GM18499 (cell line): ENCODE data around the gene TSHZ2.
"Not testable (repeated sequence)": the region's sequence is repeated elsewhere in the genome, so short reads cannot be mapped to it uniquely, and the experiment has no call there.

Experiments used
- ATAC-seq: cut with Tn5 transposase; IDR thresholded peaks from one replicate; pipeline ENCODE4 v1.9.1; 2021; ENCODE audit warnings: moderate number of reproducible peaks; ENCODE audit not compliant: insufficient read depth, unreplicated experiment

Gene TSHZ2

DNA sequence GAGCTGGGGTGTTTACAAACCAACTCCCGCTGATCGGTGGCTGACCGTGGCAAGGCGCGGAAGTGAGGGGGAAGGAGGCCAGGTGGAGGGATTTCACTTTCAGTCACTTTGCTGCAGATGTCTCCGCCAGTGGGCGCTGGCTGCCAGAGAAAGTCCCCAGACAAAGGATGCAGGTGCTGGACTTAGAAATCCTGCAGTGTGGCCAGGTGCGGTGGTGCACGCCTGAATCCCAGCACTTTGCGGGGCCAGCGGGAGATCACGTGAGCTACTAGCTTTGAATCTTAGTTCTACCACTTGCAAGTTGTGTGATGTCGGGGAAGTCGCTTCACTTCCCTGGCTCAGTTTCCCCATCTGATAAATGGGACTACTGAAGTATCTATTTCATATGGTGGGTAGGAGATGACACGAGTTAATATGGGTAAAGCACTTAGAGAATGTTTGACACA is 441.1 kb downstream of the TSHZ2 start:
- ATAC-seq, result peak; percentile 83

DNA sequence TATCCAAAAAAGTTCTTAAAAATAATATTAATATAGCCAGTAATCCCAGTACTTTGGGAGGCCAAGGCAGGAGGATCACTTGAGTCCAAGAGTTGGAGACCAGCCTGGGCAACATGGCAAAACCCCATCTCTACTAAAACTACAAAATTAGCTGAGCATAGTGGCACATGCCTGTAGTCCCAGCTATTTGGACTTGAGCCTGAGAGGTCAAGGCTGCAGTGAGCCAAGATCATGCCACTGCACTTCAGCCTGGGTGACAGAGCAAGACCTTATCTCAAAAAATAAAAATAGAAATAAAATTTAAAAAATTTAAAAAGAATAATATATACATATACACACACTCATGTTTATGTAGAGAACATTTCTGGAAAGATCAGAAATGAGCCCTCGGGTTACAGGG is 441.7 kb downstream of the TSHZ2 start:
- ATAC-seq, result not testable (repeated sequence)

DNA sequence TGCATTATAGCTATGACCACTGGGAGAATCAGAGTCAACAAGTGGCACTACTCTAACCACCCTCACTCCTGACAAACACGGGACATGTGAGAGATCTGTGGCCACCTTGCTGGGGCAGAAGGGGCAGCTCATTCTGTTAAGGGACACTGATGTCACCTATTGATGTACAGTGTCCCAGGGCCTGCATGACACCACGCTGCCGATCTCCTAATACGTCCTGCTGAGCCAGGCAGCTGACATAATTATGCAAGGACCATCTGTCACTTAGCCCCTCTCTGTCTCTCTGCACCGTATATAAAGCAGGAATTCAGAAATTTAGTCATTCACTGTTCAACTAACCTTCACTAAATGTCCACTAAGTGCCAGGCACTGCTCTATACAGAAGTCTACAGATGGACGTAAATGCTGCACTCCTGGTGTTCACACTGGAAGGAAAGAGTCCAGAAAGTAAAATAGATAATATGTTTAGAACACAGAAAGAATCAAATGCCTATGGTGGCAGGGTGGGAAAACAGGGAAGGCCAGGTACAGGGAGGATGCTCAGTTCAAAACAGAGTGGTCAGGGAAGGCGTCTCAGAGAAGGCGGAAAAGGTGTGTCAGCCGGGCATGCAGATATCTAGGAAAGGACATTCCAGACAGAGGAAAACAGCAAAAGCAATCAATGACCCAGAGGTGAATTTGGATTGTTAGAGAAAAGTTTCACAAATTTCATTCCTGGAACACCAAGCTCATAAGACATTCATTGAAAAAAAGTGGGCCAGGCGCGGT is 447.7 kb downstream of the TSHZ2 start:
- no peak for ATAC-seq

DNA sequence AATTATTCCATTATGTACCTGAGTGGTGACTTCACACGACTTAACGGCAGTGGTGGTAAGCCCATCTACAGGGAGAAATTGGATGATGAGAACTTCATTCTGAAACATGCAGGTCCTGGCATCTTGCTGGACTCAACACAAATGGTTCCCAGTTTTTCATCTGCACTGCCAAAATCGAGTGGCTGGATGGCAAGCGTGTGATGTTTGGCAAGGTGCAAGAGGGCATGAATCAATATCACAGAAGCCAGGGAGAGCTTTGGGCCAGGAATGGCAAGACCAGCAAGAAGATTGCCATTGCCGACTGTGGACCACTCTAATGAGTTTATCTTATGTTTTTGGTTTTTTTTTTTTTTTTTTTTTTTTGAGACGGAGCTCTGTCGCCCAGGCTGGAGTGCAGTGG is 449.2 kb downstream of the TSHZ2 start:
- no peak for ATAC-seq

DNA sequence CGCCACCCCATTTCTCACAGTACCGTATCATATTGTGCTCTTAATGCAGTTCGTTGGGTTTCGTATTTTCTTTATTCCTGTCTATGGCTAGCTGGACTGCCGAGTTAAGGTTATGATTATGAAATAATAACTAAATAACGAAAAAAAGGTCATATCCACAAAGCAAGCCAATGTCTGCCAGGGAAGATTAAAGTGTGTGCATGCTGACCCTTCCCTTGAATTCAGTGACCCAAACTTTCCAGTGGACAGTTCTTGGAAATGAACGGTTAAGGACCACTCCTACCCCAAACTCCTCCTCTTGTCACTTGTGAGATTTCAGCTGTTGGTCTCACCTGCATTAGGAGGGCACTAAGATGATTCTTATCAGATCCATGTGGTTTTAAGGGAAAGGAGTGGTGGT is 449.9 kb downstream of the TSHZ2 start:
- no peak for ATAC-seq

DNA sequence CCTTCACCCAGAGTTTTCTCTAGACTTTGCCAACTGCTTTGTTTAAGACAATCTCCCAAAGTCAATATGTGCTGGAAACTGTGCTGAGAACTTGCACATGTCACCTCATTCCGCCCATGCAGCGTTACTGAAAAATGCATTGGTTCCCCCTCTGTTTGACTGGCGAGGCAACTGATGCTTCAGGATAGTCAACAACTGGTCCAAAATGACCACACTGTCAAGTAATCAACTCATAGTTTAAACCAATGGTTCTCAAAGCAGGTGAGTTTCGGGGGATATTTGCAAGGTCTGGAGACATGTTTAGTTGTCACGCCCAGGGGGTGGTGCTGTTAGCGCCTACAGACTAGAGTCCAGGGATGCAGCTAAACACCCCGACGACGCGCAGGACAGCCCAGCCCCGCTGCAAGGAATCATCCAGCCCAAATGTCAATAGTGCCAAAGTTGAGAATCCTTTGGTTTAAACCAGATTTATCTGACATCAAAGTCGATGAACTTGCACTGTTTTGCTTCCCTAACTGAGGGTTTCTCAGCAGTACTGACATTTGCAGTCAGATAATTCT is 451.5 kb downstream of the TSHZ2 start:
- ATAC-seq, result no peak

DNA sequence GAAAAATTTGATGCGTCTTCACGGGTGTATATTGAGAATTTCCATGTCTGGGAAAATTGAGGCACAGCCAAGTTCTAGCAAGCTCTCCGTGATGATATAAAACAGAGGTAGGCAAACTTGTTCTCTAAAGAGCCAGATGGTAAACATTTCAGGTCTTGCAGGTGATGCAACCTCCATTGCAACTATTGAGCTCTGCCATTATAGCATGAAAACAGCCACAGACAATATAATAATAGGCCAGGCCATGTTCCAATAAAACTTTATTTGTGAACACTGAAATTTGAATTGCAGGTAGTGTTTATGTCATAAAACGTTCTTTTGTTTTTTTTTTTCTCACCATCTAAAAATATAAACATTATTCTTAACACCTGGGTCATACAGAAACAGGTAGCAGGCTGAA is 453.3 kb downstream of the TSHZ2 start:
- no peak for ATAC-seq

DNA sequence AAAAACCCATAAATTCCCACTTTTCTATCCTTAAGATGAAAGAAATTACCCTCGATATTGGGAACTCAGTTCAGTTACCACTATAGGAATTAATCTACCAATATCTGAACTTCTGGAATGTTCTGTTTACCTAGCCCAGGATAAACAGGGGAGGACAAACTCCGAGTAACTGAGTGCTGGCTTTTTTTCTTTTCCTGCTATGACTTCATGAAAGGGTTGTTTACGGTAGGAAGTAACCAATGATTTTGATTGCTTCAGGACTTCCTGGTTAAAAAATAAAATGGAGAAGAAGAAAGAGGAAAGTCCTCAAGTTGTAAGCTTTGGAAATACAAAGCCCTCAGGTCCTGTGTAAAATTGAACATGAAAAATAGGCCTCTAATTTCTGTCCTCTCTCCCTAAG is 453.8 kb downstream of the TSHZ2 start:
- no peak for ATAC-seq

DNA sequence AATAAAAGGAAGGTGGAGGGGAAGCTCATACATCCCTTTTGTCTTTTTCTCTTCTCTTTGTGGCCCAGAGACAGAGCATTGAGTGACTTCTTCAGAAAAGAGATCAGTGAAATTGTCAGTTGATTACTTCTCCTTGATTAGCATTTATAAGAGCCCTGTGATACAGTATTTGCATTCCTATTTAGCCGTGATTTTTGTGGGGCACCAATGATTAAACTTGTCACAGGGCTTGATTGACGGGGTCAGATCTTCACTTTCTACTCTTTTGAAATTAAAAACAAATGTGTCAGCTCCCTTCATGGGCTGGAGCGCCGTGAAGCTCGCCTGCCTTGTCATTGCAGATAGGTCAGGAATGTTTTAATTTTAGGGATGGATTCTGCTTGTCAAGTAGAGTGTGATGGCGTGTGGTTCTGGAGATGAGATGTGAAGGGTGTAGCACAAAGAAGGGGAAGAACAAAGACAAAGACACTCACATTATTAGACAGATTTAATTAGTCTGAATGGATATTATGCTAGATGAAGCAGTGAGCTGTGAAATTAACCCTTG is 454.7 kb downstream of the TSHZ2 start:
- no peak for ATAC-seq

DNA sequence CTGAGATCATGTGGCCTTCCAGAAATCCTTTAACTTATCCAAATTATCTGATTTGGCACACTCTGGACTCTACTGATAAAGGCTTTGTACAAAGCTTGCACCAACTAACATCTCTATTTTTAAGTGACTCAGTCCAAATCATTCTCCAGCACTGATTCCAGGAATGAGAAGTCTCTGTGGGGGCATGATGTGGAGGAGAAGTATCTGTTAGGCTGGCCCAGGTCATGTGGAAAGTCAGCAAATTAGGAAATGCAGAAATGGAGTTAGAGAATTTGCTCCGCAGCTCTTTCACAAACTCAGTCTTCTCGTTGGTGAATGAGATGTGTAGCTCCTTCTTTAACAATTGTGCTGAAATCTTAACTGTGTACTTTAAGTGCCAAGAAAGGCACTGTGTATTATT is 455.8 kb downstream of the TSHZ2 start:
- no peak for ATAC-seq

DNA sequence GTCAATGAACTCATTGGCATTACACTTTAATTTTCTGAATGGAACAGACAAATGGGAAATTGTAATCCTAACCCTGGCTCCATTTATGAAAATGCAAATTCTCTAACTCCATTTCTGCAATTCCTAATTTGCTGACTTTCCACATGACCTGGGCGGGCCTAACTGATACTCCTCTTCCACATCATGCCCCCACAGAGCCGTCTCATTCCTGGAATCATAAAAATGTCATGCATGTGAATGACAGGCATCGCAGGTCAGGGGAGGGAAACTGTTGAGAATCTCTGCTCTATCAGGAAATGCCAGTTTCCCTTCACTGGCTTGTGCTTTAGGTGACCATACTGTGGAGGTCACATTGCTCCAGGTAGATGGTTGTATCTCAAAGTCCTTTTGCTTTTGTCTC is 456.4 kb downstream of the TSHZ2 start:
- no peak for ATAC-seq

DNA sequence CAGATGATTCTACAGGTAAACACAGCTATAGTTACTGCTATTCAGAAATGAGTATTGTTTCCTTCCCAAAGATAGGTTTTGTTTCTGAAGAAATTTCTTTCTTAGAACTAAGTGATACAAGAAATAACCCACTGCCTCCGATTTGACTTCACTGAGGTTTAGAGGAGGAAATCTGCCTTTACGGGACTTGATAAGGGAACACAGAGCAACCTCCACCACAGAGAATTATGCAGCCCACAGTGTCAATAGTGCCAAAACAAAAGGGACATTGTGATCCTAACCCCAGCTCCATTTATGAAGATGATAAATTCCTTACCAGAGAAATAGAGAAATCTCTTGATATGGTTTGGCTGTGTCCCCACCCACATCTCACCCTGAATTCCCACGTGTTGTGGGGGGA is 456.8 kb downstream of the TSHZ2 start:
- ATAC-seq, result no peak

DNA sequence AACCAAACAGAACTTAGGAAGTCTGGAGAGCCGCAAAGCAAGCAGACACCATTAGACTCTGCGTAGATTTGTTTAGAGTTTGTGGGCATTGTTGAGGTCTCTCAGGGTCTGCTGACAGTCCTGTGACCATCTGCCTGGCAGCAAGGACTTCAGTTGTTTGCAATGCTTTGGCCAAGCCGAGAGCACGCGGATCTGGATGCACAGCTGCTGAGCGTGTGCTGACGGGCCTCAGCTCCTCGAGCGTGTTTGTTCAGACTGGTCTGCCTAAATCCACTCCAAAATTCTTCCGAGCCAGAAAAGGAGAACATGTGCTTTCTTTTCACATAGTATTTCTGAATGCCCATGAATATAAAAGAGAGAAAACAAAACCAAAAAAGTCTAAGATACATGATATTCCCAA is 462.5 kb downstream of the TSHZ2 start:
- ATAC-seq, result no peak

DNA sequence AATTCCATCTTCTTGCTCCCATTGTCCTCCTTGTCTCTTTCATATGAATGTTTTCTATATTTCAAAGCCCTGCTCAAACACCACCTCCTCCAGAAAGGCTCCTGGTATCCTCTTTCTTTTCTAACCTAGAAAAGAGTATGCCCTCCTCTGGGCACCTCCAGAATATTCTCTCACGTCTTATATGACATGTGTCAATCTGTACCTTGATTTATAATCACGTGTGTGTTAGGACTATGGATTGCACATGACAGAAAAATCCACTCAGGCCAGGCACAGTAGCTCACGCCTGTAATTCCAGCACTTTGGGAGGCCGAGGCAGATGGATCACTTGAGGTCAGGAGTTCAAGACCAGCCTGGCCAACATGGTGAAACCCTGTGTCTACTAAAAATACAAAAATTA is 464.8 kb downstream of the TSHZ2 start:
- ATAC-seq, result not testable (repeated sequence)

DNA sequence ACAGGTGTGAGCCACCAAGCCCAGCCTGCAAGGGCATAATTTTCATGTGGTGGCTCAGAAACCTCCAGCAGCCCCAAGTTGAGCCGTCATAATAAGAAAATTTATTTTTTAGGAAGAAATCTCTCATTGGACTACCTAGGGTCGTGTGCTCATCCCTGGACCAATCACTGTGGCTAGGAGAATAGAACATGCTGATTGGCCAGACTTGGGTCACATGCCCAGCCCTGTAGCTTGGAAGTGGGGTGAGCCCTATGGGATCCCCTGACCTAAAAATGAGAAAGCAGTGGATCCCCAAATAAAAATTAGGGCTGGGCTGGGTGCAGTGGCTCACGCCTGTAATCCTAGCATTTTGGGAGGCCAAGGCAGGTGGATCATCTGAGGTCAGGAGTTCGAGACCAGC is 466.2 kb downstream of the TSHZ2 start:
- ATAC-seq, result no peak

DNA sequence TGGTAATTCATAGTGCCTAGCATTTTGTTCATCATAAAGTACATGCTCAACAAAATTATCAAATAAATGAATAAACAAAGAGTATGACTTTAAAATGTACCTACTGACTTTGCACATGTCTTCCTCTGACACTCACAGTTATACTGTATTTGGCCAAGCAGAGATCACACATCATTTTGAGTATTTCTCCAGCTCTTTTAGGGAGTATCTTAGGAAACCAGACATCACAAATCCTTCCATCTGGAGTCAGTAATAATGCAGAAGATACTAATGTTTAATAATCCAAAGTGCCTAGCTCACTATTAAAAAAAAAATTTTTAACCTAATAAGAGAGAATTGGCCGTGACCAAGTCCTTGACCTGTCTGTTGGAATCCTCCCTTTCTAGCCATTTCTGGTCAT is 466.9 kb downstream of the TSHZ2 start:
- ATAC-seq, result no peak

DNA sequence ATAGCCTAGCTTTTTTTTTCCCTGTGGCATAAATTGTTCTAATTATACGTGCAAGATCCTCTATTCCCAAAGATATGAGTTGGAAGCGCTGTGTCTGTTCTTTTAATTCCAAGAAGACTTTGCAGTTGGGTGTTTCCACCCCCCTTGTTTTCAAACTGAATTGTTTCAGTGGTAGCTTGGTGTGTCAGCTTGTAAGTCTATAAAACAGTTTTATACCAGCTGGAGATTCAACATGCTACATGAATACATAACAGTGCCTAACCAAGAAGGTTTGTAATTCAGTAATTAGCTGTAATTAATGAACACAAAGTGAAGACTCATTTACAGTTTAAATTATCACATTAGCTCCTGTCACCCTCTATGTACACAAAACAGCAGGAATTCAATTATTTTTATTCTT is 467.5 kb downstream of the TSHZ2 start:
- no peak for ATAC-seq

DNA sequence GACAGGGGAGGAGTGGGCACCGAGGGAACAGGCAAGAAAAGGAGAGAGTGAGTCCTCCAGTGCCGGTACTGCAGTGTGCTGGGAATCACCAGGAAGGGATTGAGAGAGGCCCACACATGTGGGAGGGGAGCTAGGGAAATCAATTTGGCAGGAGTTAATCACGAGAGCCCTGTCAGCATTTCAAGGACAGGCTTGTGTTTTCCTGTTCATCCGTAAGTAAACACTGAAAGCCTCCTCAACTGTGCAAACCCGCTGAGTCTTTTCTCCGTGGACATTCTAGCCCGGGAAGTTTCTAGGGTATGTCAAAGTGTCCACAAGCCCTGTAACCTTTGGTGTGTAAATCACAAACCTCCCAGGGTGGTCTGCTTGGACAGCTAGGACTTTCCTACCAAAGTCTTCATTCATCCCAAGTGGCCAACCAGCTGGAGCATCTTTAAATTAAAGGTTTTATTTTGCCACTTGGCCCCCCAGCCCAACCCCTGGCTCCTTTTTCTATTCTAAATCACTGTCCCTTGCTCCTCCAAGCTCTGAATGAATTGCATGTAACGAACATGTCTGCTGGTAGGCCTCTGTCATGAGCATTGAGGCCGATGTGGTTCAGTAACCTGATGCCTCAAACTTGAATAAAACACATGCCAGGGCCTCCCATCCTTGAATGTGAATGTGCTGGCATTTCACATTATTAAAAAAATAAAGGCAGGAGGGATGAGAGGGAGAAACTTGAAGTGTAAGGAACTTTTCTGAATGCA is 472.4 kb downstream of the TSHZ2 start:
- no peak for ATAC-seq

DNA sequence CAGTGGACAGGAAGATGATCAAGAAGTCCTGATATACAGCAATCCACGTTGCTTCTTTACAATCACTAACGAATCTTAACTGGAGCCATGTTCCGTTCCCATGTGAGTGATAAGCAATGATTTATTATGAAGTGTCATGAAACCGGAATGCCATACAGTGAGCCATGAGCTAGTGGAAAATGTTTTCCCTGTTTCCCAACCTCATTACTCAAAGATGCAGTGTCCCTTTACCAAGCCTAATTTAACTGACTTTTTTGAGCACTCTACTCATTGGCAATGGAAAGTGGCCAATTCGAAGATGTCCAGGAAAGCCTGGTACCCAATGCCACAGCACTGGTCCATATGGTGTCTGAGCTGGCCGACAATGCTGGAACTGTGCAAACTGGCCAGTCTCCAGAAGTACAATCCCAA is 473.2 kb downstream of the TSHZ2 start:
- no peak for ATAC-seq

DNA sequence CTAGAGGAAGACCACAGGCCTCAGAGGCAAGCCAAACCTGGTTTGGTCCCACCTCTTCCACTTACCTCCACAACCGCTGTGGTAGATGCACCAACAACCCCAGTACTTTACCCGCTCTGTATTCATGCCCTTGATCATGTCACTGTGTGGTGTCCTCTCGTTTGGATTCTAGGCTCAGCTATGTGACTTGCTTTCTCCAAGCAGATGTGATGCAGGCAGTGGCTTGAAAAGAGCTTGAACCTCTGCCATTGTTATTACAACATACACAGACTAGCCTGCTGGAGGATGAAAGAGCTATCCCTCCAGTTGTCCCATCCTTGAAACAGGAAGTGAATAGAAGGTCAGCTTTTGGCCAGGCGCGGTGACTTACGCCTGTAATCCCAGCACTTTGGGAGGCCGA is 473.8 kb downstream of the TSHZ2 start:
- ATAC-seq, result no peak

DNA sequence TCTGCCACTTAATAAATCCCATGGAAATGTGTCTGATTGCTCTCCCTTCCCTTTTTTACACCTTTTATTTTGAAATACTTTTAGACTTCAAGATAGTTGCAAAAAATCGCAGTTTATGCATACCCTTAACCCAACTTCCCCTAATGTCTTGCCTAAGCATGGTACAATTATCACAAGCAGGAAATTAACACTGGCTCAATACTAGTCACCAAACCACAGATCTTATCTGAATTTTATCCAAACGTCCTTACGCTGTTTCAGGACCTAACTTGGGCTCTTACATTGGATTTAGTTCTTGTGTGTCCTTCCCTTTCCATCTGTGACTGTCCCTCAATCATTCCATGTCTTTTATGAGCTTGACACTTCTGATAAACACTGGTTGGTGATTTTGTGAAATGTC is 475.2 kb downstream of the TSHZ2 start:
- ATAC-seq, result no peak
